Right lobe of liver (tissue), 6 donors: ENCODE data around the gene SHROOM1. TPM values are rescaled to one million over a fixed set of nuclear protein-coding genes. Genes with fewer than 3 reads are reported as not detected.

Experiments
- ATAC-seq, 4 donors: fragments of 200-7000 bp; cut with Tn5 transposase; one replicate each; pipeline ENCODE4 v1.9.1; 2020; ENCODE audit warnings: mild to moderate bottlenecking in 4 of 4, moderate library complexity in 4 of 4
- DNase-seq, 3 donors: peaks; one replicate each; pipeline ENCODE4 v3.0.0-alpha.2; 2020
- H3K27ac ChIP-seq, 3 donors: fragments of 200-600 bp; one replicate each; pipeline ENCODE4 v1.8.0; 2022
- H3K27me3 ChIP-seq, 2 donors: fragments of 200-600 bp; one replicate each; pipeline ENCODE4 v1.8.0; 2022
- H3K36me3 ChIP-seq, 4 donors: fragments of 200-600 bp; sonication (generic) in 1 of 4; one replicate each; pipeline versions ENCODE4 v1.5.1 to v1.8.0; 2017 to 2022; ENCODE audit warnings: control low read depth in 1 of 4
- H3K4me1 ChIP-seq, 4 donors: fragments of 200-600 bp; sonication (generic) in 1 of 4; one replicate each; pipeline versions ENCODE4 v1.5.1 to v1.8.0; 2017 to 2022; ENCODE audit warnings: control low read depth in 1 of 4
- H3K4me3 ChIP-seq, 3 donors: fragments of 200-600 bp; one replicate each; pipeline ENCODE4 v1.8.0; 2022
- H3K9me3 ChIP-seq, 4 donors: fragments of 200-600 bp; sonication (generic) in 1 of 4; one replicate each; pipeline versions ENCODE4 v1.5.1 to v1.8.0; 2017 to 2022; ENCODE audit warnings: control low read depth in 1 of 4
- CTCF ChIP-seq, 4 donors: fragments of 200-600 bp in 3 of 4; fragments of 450-650 bp in 1 of 4; IDR thresholded peaks; one replicate each; pipeline versions ENCODE4 v1.5.1 to v1.8.0; 2016 to 2022; ENCODE audit warnings: antibody characterized with exemption in 4 of 4, mild to moderate bottlenecking in 2 of 4
- POLR2A ChIP-seq: fragments of 450-650 bp; IDR thresholded peaks from one replicate; pipeline ENCODE4 v1.6.1; 2017; ENCODE audit warnings: antibody characterized with exemption, mild to moderate bottlenecking
- WGBS: methylation state at CpG from one replicate; pipeline ENCODE4 v1.1.6; 2018; ENCODE audit warnings: low coverage, low lambda C conversion rate; ENCODE audit not compliant: insufficient coverage; ENCODE audit errors: missing lambda C conversion rate; 5-methylcytosine and 5-hydroxymethylcytosine counted together
- intact Hi-C, 2 donors: fragments of 100-400 bp; cut with DNase I; formaldehyde crosslinking; loops; one replicate each; pipeline versions ENCODE4 v1.11.2 to v1.14.1; 2022
- total RNA-seq, 6 experiments: library from RNA; depleted of rRNA in 2 of 6; stranded (reverse); fragments of >200 nt in 2 of 6; fragmentation: NEBNext Ultra II Directional in 3 of 6; extraction: Animal tissue kit (Norgen Biotek cat#: 25700) in 3 of 6; gene quantifications; one replicate each; pipeline versions ENCODE4 v1.1.0 to v1.2.4, GENCODE V29; 2016 to 2023
- donor health status: DM: no; HTN: yes; CAD: no.
- donor health status: DM: no; HTN: no; CAD: no.
- donor health status: DM: no; HTN: no; CAD: no.
- donor health status: DM: no; HTN: yes; CAD: no.
- donor health status: DM: no; HTN: yes; CAD: no.

The SHROOM1 gene
- total RNA-seq, 6 experiments from 2014 or later = 29.5 to 96.1 (median 77.4) TPM

DNA sequence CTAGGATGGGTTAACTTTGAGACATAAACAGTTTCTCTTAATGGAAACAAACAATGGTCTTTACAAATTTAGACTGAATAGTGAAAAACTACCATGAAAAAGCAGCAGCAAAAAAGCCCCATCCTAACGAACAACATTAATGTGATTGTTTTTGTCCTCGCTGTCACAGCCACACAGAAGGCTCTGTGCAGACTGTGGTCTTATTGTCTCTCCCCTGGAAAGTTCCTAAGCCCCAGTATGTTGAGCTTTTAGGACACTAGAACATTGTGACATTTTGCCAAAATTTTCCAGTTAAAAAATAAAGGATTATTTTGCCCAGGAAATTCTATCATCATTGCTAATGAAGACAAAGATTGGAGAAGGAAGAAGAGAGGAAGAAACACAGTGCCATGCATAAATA is 29.9 kb downstream of the SHROOM1 start:
- no peak for TF ChIP-seq POLR2A
- TF ChIP-seq CTCF (IDR thresholded peaks at IDR 0.05) = no peak
- ATAC-seq (no peak), DNase-seq (no peak)
- H3K36me3 ChIP-seq = no peaks in the 10 kb centered on the region
- no peaks in the 10 kb centered on the region for H3K4me1 ChIP-seq
- no peak overlapping the region for H3K4me3 ChIP-seq
- no peaks in the 10 kb centered on the region for H3K9me3 ChIP-seq
- H3K27ac ChIP-seq = no peak overlapping the region
- no peaks in the 10 kb centered on the region for H3K27me3 ChIP-seq
- 82% methylated on average over 2 of the region's 2 CpGs for WGBS
- intact Hi-C loops = no loop called here

DNA sequence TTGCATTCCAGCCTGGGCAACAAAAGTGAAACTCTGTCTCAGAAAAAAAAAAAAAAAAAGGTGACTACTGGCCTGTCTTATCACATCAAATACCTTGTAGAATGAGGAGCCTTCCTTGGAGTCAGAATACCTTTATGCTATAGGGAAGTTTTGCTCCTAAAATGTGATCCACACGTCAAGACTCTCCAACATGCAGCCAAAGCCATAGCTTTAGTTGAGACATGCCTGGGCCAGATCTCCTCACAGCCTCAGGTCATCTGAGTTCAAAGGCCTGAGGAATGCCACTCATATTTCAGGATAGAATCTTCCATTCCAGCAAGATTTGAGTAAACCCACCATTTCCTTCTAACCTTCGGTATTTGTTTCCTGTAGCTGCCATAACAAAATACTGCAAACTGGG is 31.1 kb downstream of the SHROOM1 start:
- no peak for DNase-seq
- H3K27me3 ChIP-seq = no peaks in the 10 kb centered on the region
- ATAC-seq = no peak
- H3K4me3 ChIP-seq = no peak overlapping the region
- intact Hi-C loops = no loop called here
- no peaks in the 10 kb centered on the region for H3K9me3 ChIP-seq
- no peak overlapping the region for H3K27ac ChIP-seq
- WGBS = 84% methylated on average over 2 of the region's 2 CpGs
- no peaks in the 10 kb centered on the region for H3K36me3 ChIP-seq
- H3K4me1 ChIP-seq = no peaks in the 10 kb centered on the region
- TF ChIP-seq POLR2A (no peak), CTCF (IDR thresholded peaks at IDR 0.05) (no peak)

DNA sequence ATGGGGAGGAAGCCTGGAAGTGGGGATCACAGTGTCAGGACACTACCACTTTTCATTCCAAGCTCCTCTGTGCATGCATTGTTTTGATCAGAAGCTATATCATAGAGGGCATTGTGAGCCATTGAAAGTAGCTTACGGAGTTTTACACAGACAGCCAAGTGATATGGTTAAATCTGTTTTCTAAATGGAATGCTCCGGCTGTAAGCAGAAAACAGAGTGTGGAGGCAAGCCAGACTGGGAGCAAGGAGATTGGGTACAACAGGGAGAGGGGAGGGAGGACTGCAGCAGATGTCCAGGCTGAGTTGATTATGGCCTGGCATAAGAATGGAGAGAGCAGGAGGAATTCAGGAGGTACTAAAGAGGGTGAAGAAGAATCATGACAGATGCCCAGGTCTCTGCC is 32.8 kb downstream of the SHROOM1 start:
- Histone ChIP-seq H3K9me3 (no peaks in the 10 kb centered on the region), H3K4me1 (no peaks in the 10 kb centered on the region), H3K27ac (no peak overlapping the region), H3K4me3 (no peak overlapping the region), H3K27me3 (no peaks in the 10 kb centered on the region), H3K36me3 (no peaks in the 10 kb centered on the region)
- WGBS = 75% methylated on average over 1 of the region's 2 CpGs
- ATAC-seq = no peak
- intact Hi-C loops = no loop called here
- no peak for DNase-seq
- no peak for TF ChIP-seq CTCF (IDR thresholded peaks at IDR 0.05)
- TF ChIP-seq POLR2A = no peak

DNA sequence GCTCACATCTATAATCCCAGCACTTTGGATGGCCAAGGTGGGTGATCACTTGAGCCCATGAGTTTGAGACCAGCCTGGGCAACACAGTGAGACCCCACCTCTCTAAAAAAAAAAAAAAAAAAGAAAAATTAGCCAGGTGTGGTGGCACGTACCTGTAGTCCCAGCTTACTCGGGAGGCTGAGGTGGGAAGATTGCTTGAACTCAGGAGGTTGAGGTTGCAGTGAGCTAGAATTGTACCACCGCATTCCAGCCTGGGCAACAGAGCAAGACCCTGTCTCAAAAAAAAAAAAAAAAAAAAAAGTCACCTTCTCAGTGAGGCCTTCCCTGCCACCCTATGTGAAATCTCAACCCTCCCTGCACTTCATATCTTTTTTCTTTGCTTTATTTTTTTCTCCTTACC is 39.4 kb downstream of the SHROOM1 start:
- H3K27ac ChIP-seq = no peak overlapping the region
- intact Hi-C loops = no loop called here
- no peaks in the 10 kb centered on the region for H3K27me3 ChIP-seq
- no peak for TF ChIP-seq CTCF (IDR thresholded peaks at IDR 0.05)
- TF ChIP-seq POLR2A = no peak
- ATAC-seq (no peak), DNase-seq (no peak)
- no peak overlapping the region for H3K4me3 ChIP-seq
- H3K4me1 ChIP-seq = peaks cover 0 to 25% (median 0%) of the 10 kb centered on the region in 4 donors
- H3K36me3 ChIP-seq = no peaks in the 10 kb centered on the region
- 82% methylated on average over 3 of the region's 3 CpGs for WGBS
- H3K9me3 ChIP-seq = no peaks in the 10 kb centered on the region
